COR-L47 (cell line): ENCODE data around the gene ATP1A4.

Source experiments
- DNase-seq: peaks from one replicate; lab custom pipeline; 2025; lab: John Stamatoyannopoulos, UW

ATP1A4 gene

DNA sequence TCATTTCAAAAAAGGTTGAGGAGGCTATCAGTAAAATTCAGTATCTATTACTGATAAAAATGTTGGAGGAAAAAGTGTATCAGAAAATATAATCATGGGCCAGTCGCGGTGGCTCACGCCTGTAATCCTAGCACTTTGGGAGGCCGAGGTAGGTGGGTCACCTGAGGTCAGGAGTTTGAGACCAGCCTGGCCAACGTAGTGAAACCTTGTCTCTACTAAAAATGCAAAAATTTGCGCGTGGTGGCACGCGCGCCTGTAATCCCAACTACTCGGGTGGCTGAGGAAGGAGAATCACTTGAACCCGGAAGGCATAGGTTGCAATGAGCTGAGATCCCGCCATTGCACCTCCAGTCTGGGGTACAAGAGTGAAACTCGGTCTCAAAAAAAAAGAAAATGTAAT, 5.3 kb upstream of the ATP1A4 start:
- no peak for DNase-seq

DNA sequence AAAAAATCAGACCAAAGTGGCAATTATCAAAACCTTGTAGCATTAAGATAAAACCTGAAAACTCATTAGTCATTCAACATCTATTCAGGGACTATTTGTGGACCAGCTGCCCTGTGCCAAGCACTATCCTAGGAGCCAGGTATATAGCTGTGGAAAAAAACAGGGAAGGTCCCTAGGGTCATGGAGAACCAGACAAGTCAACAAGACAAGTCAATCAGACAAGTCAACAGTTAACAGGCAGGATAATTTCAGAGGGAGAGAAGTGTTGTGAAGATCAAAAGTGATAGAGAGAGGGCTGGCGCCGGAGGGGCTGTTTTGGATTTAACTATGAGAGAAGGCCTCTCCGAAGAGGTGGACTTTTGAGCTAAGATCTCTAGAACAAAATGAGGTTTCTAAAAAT, 3.3 kb upstream of the ATP1A4 start:
- no peak for DNase-seq

DNA sequence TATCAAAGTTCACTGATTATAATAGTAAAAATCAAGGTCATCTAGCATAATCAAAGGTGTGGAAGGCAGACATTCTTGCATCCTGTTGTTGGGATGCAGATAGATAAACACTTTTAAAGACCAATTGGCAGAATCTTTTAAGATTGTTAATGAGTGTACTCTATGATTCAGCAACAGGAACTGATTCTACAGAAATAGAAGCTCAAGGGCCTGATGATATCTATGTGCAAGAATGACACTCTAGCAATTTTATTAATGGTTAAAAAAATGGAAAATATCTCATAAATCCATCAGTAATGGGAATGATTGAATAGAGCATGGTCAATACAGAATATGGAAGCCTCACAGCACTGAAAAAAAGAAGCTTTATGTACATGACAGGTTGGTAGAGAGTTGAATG, 2.2 kb upstream of the ATP1A4 start:
- DNase-seq = no peak

DNA sequence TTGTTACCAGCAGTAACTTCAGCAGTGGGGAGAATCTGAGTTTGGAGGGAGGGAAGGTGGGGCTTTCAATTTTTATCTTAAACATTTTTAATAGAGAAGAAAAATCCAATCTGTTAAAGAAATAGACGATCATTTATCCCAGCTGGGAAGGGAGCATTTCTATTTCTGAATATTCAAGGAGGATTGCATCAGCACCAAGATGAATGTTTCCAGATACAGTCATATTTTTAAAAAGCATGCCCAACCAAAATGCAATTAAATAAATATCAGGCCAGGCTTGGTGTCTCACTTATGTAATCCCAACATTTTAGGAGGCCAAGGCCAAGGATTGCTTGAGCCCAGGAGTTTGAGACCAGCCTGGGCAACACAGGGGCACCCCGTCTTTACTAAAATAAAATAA, 1.7 kb upstream of the ATP1A4 start:
- DNase-seq = no peak

DNA sequence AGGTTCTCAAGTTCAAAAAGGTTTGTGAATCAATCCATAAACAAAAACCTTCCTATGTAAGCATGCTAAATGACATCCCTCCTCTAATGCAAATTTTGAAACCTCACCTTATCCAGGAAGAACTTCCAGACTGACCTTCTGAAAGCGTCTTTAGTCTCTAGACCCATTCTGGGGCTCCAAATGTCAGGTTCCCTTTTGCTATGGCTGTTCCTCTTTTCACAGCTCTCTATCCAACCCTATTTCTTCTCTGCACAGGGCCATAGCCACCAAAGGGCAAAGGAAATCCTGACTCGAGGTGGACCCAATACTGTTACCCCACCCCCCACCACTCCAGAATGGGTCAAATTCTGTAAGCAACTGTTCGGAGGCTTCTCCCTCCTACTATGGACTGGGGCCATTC, 3.4 kb downstream of the ATP1A4 start:
- no peak for DNase-seq

DNA sequence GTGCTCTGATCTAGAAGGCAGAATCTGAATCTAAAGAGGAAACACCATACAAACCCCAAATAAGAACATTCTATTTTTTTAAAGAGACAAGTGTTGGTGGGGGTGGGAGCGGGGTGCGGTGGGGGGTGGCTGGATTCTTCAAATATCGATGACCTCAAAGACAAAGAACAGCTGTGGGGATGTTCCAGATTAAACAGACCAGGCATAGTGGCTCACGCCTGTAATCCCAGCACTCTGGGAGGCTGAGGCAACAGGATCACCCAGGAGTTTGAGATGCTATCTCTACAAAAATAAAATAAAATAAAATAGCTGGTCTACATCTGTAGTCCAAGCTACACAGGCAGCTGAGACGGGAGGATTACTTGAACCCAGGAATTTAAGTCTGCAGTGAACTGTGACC, 5.0 kb downstream of the ATP1A4 start:
- no peak for DNase-seq

DNA sequence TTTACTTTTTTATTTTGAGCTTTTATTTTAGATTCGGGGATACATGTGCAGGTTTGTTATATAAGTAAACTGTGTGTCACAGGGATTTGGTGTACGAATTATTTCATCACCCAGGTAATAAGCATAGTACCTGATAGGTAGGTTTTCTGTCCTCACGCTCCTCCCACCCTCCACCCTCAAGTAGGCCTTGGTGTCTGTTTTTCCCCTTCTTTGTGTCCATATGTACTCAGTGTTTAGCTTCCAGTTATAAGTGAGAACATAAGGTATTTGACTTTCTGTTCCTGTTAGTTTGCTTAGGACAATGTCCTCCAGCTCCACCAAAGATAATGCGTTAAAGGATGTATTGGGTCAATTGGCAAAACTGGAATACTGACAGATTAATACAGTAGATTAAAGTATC, 5.8 kb downstream of the ATP1A4 start:
- DNase-seq = no peak

DNA sequence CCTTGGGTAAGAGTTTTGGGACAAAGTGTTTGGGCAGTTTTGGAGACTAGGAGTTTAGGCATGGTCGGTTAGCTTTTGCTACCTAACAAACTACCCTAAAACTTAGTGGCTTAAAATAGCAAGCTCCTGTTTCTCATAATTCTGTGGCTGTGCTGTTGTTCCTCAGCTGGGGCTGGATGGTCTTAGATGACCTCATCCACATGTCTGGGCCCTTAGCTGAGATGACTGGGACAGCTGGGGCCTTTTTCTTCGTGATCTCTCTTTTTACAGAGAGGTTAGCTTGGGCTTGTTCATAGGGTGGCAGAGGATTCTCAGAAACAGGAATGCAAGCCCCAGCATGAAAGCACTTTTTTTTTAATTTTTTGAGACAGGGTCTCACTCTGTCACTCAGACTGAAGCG, 6.6 kb downstream of the ATP1A4 start:
- DNase-seq = no peak

DNA sequence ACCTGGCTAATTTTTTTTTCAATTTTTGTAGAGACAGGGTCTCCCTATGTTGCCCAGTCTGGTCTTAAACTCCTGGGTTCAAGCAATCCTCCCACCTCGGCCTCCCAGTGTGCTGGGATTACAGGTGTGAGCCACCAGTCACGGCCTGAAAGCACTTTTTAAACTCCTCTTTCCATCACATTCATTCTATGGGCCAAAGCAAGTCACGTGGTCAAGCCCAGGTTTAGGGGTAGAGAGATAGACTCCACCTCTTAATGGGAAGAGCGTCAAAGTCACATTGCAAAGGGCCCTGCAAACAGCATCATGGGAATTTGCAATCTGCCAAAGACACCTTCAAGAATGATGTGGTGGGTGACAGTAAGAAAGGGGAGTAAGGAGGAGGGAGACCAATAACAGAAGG, 7.1 kb downstream of the ATP1A4 start:
- no peak for DNase-seq

DNA sequence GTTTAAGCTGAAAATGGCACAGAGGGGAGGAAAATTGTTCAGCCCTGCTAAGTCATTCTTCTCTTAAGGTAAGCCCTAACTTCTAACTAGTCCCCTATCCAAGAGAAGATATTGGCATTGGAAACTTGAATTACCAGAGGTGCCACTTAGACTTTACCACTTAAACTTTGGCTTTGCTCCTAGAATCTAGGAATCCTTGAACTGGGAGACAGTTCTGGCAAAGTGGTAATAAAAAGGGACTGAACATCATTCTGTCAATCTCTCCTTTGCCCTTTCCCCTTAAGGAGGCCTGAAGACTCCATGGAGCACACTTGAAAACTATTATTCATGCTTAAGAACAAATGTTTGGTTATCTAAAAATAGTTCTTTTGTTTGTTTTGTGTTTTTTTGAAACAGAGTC, 8.4 kb downstream of the ATP1A4 start:
- no peak for DNase-seq

DNA sequence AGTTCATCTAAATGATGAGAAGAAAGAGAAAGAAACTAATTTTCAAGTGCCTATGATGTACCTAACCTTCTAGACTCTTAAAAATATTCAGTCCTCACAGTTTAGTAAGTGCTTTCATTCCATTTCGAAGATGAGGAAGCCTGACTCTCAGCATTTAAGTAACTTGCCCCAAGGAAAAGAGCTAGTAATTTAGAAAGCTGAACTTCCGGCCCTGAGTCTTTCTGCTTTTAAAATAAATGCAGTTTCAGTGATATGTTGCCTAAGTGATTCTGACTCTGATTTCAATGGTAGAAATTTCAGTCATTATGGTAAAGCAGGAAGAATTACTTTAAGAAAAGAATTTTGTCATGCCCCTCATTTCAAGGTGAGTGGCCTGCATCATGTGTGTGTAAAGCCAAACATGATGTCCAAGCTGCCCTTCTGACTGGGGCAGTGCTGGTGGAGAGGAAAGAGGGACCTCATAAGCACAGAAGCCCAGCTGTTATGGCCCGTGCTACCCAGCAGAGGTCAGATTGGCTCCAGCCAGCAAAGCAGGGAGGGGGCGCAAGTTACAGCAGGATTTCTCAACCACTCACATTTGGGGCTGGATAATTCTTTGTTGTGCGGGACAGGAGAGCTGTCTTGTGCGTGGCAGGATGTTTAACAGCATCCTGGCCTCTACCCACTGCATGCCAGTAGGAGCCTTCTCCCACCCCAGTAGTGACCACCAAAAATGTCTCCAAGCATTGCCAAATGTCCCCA, 10.7 kb downstream of the ATP1A4 start:
- no peak for DNase-seq

DNA sequence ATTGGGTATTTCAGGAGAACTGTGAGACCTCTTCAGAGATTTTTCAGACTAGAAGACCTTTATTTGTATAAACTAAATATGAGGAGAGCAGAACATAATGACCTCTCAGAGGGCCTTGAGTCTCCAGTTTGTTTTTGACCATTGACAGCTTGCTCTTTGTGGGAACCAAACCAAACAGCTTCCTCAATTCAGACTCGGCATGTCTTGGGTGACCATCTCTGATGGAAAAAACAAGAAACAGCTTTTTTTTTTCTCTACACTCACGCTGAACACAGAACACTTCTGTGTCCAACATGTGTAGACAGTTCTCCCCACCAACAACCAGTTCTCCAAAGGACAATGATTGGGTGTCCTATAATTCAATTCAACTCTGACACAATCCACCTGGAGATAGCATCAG, 11.5 kb downstream of the ATP1A4 start:
- no peak for DNase-seq

DNA sequence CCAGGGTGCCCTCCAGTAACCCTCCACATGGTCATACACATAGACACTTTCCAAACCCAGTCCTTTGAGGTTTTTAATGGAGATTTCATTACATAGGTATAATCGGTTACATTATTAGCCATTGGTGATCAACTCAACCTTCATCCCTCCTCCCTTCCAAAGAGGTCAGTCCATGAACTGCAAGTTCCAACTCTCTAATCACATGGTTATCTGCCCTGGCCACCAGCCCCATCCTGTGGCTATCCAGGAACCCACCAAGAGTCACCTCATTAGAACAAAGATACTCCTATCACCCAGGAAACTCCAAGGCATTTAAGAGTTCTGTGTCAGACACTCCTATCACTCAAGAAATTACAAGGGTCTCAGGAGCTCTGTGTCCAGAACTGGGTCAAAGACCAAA, 12.2 kb downstream of the ATP1A4 start:
- no peak for DNase-seq

DNA sequence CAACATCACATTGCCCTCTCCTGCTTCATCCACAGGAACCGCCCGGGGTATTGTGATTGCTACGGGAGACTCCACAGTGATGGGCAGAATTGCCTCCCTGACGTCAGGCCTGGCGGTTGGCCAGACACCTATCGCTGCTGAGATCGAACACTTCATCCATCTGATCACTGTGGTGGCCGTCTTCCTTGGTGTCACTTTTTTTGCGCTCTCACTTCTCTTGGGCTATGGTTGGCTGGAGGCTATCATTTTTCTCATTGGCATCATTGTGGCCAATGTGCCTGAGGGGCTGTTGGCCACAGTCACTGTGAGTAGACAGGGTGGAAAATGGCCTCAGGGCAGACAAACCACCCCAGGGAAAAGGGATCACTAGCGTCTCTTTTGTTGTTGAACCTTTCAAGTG, 12.7 kb downstream of the ATP1A4 start:
- no peak for DNase-seq

DNA sequence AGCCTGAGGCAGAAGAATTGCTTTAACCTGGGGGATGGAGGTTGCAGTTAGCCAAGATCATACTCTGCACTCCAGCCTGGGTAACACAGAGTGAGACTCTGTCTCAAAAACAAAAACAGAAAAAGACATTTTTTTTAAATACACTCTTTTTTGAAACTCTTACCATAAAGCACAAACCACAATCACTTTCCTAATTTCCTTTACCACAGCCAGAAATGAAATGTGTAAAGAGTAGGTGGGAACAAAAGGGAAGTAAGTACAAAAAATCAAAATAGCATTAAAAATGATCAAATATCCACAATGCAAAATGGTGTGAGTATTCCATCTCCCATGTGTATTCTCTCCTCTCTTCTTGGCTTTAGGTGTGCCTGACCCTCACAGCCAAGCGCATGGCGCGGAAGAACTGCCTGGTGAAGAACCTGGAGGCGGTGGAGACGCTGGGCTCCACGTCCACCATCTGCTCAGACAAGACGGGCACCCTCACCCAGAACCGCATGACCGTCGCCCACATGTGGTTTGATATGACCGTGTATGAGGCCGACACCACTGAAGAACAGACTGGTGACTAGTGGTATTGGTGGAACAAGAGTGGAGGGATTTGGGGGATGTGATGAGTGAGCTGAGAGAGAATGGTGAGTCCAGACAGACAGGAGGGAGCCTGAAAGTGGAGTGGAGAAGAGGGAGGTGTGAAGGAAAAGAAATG, 14.9 kb downstream of the ATP1A4 start:
- no peak for DNase-seq

DNA sequence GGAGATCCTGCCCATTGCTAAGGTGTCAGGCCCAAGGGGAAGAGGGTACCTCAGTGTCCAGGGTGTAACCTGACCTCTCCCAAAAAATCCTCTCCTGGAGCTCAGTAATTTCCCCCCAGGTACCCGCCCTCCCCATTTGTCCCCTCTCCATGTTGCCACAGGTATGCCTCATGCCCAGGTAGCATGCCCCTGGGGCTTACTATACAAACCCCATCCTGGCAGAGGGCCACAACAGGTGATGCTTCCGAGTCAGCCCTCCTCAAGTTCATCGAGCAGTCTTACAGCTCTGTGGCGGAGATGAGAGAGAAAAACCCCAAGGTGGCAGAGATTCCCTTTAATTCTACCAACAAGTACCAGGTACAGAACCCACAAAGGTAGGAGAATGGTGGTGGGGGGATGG, 15.7 kb downstream of the ATP1A4 start:
- DNase-seq = no peak

DNA sequence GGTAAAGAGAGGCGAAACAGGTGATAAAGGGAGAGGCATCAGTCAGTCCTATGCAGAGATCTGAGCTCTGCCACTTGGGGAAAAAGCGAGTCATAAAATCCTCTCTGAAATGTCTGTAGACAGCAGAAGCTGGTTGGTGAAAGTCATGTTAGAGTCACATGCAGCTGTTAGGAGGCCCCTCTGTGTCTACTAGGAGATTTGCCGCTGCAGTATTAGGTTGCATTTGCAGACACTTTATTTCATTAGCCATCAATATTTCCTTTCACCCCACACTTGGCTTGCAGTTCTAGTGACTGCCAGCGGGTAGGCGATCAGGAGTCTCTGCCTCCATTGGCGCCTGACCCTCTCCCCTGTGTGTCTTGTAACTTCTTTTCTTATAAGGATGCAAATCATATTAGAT, 16.2 kb downstream of the ATP1A4 start:
- no peak for DNase-seq

DNA sequence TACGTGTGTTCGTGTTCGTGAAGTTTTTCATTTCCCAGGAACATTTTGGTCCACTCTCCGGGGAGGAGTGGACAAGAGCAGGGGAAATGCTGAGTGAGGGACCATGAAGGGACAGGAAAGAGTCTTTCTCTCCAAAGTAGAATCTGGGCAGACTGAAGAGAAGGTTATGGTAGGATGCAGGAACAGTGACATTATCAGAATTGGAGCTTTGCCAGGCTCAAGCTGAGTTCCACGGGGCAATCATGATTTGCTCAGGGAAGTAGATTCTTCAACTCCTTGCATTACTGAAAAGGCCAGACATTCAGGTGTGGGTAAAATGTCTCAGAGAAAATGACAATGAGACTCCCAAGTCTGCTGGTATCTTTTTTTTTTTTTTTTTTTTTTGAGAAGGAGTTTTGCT, 16.6 kb downstream of the ATP1A4 start:
- DNase-seq = peak; percentile 34

DNA sequence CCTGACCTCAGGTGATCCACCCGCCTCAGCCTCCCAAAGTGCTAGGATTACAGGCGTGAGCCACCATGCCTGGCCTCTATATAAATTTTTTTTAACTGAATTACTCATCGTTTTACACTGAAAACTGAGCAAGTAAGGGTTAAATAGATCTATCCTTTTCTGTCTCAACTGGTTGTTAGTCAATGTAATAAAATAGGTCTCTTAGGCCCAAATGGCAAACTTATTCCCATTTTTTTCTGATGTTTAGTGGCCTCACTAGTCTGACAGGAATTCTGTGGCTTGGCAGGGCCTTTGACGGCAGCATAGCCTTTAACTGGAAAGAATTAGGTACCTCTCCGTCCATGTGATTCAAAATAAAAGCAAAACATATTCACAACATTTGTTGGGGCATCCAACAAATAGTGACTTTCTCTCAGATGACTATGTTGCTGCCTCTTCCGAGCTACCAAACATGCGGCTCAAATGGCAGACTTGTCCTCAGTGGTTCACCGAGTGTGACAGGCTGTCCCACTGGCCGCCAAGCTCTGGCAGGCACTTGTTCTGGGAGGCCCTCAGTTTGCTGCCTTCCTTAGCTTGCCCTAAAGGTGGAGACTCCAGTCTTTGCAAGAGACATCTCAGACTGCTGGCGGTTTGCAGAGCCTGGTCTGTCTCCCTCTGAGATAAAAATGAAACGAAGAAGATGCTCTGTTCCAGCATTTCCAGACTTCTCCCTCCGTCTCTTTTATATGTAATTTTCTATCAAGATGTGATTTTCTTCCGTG, 17.4 kb downstream of the ATP1A4 start:
- no peak for DNase-seq

DNA sequence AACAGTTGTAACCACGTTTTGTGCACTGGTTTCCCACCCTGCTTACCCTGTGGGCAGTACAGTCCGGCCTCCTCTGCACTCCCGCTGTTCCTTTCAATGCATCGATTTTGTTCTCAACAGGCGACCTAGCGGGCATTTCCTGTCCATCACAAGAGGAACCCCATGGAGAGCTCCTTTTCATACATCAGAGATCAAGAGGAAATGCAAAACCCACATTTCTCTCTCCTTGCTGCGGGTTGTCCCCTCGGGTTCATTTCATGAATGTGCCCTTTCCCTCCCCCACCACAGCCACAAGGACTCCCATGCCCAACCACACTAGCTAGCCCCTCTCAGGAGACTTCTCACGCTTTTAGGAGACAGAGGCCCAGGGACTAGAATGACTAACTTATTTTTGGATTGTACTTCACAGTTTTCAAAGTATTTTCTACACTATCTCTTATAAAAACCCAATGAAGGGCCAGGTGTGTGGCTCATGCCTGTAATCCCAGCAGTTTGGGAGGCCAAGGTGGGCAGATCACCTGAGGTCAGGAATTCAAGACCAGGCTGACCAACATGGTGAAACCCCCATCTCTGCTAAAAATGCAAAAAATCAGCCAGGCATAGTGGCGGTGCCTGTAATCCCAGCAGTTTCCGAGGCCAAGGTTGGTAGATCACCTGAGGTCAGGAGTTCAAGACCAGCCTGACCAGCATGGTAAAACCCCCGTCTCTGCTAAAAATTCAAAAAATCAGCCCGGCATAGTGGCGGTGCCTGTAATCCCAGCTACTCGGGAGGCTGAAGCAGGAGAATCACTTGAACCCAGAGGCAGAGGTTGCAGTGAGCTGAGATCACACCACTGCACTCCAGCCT, 18.4 kb downstream of the ATP1A4 start:
- peak; percentile 84 for DNase-seq

DNA sequence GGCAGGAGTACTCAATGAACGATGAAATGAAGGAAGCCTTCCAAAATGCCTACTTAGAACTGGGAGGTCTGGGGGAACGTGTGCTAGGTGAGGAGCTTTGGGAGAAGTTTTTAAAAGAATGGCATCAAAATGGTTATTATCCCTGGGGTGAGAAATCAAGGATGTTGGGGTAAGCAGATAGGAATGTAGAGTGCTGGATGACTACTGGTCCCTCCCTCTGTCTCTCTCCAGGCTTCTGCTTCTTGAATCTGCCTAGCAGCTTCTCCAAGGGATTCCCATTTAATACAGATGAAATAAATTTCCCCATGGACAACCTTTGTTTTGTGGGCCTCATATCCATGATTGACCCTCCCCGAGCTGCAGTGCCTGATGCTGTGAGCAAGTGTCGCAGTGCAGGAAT, 20.0 kb downstream of the ATP1A4 start:
- no peak for DNase-seq

DNA sequence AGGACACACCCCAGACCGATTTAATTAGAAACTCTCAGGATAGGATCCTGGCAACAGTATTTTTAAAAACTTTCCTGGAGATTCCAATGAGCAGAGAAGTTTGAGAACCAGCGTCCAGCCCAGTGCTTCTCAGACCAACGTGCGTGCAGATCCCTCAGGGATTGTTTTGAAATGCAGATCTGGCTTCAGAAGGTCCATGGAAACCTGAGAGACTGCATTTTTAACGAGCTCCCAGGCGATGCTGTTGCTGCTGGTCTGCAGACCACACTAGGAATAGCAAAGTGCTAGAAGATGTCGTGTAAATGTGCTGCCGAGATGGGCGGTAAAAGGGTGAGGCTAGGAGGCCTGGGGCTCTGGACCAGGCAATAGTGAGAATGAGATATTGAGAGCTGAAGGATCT, 20.6 kb downstream of the ATP1A4 start:
- DNase-seq = no peak
